Fibroblast of lung (primary cell): ENCODE data around the gene C2orf76. TPM values are rescaled to one million over a fixed set of nuclear protein-coding genes. Genes with fewer than 3 reads are reported as not detected.

Experiments
- DNase-seq, 2 donors: peaks; one replicate each; pipeline versions ENCODE4 v3.0.0 to v3.0.0-alpha.2; 2010; ENCODE audit warnings: low read depth in 2 of 2
- H2AFZ ChIP-seq: 2 replicates; pipeline ENCODE4 v1.5.1; 2012; ENCODE audit warnings: low read length, control low read depth, inconsistent platforms
- H3K27ac ChIP-seq: 2 replicates; pipeline ENCODE4 v1.5.1; 2011; ENCODE audit warnings: low read length, control low read depth; ENCODE audit not compliant: insufficient read depth
- H3K27me3 ChIP-seq: 2 replicates; pipeline ENCODE4 v1.5.1; 2011; ENCODE audit warnings: mild to moderate bottlenecking, low read length; ENCODE audit not compliant: control insufficient read depth, insufficient read depth
- H3K36me3 ChIP-seq: 2 replicates; pipeline ENCODE4 v1.5.1; 2011; ENCODE audit warnings: low read length; ENCODE audit not compliant: control insufficient read depth, insufficient read depth
- H3K4me1 ChIP-seq: 2 replicates; pipeline ENCODE4 v1.5.1; 2011; ENCODE audit warnings: low read length; ENCODE audit not compliant: control insufficient read depth, insufficient read depth; ENCODE audit errors: extremely low read depth
- H3K4me2 ChIP-seq: 2 replicates; pipeline ENCODE4 v1.5.1; 2011; ENCODE audit warnings: low read length, control low read depth; ENCODE audit not compliant: insufficient read depth; ENCODE audit errors: extremely low read depth
- H3K4me3 ChIP-seq, 4 experiments: fragments of 200-600 bp in 1 of 4; sonication (generic) in 1 of 4; replicated peaks in 1 of 4; 2 replicates each; pipeline ENCODE4 v1.5.1; 2011 to 2016; ENCODE audit warnings: low read length in 4 of 4, low read depth in 3 of 4, mild to moderate bottlenecking in 3 of 4, control low read depth in 2 of 4, inconsistent platforms in 1 of 4, mixed read lengths in 1 of 4; ENCODE audit not compliant: insufficient read depth in 1 of 4; ENCODE audit errors: control extremely low read depth in 1 of 4
- H3K79me2 ChIP-seq: 2 replicates; pipeline ENCODE4 v1.5.1; 2012; ENCODE audit warnings: mild to moderate bottlenecking, low read length, inconsistent platforms; ENCODE audit not compliant: control insufficient read depth, insufficient read depth
- H3K9ac ChIP-seq: 2 replicates; pipeline ENCODE4 v1.5.1; 2011; ENCODE audit warnings: mild to moderate bottlenecking, low read length, control low read depth; ENCODE audit not compliant: insufficient read depth
- H3K9me3 ChIP-seq: 2 replicates; pipeline ENCODE4 v1.5.1; 2012; ENCODE audit warnings: low read depth, low read length; ENCODE audit not compliant: control insufficient read depth, insufficient read depth
- H4K20me1 ChIP-seq: 2 replicates; pipeline ENCODE4 v1.5.1; 2011; ENCODE audit warnings: low read length; ENCODE audit not compliant: control insufficient read depth, insufficient read depth; ENCODE audit errors: extremely low read depth
- CTCF ChIP-seq, 2 donors: IDR thresholded peaks in 1 of 2; conservative IDR thresholded peaks in 1 of 2; 1 replicate in 1 of 2; 2 replicates in 1 of 2; pipeline ENCODE4 v1.5.1; 2011 to 2012; ENCODE audit warnings: low read length in 2 of 2, control low read depth in 1 of 2, inconsistent platforms in 1 of 2, low read depth in 1 of 2, mild to moderate bottlenecking in 1 of 2
- EZH2 ChIP-seq: IDR thresholded peaks from 2 replicates; pipeline ENCODE4 v1.5.1; 2012; ENCODE audit warnings: low read length, control low read depth, mild to moderate bottlenecking; ENCODE audit errors: missing control alignments
- polyA plus RNA-seq, 2 donors: library from polyadenylated mRNA; depleted of rRNA in 1 of 2; stranded (reverse) in 1 of 2; unstranded in 1 of 2; fragments of >200 nt; gene quantifications; 2 replicates each; pipeline ENCODE4 v1.2.1, GENCODE V29; 2011 to 2012; ENCODE audit warnings: missing spikeins in 1 of 2
- total RNA-seq: library from RNA; depleted of rRNA; stranded (reverse); fragments of >200 nt; gene quantifications from 2 replicates; pipeline ENCODE4 v1.2.1, GENCODE V29; 2014

Gene C2orf76
- total and polyA plus RNA-seq, 2 donors (not counting 1 experiment from before 2014, with no cell fraction given): 14.6 to 17.8 TPM

GRCh38 chr2:119409506-119409905, 42.9 kb upstream of the C2orf76 start:
- Histone ChIP-seq H3K27ac (no peak overlapping the region), H3K4me1 (no peaks in the 10 kb centered on the region), H3K9me3 (no peaks in the 10 kb centered on the region), H3K4me2 (no peak overlapping the region), H2AFZ (no peak overlapping the region), H3K79me2 (no peaks in the 10 kb centered on the region), H3K36me3 (no peaks in the 10 kb centered on the region), H3K9ac (no peak overlapping the region), H4K20me1 (no peaks in the 10 kb centered on the region), H3K4me3 (no peak overlapping the region), H3K27me3 (no peaks in the 10 kb centered on the region)
- TF ChIP-seq EZH2 (no peak), CTCF (conservative IDR thresholded peaks at IDR 0.05 in 1 of 2, IDR thresholded peaks at IDR 0.05 in 1 of 2; ENCODE audit: low read depth in 1 of 2, low read length in 2 of 2) (no peak)
- no peak for DNase-seq

- TF ChIP-seq EZH2 (no peak), CTCF (conservative IDR thresholded peaks at IDR 0.05 in 1 of 2, IDR thresholded peaks at IDR 0.05 in 1 of 2; ENCODE audit: low read depth in 1 of 2, low read length in 2 of 2) (no peak)
- H3K9ac ChIP-seq: no peak overlapping the region
- no peak overlapping the region for H3K4me3 ChIP-seq
- no peak for DNase-seq
- H3K27ac ChIP-seq: no peak overlapping the region
- no peaks in the 10 kb centered on the region for H4K20me1 ChIP-seq
- H3K36me3 ChIP-seq: no peaks in the 10 kb centered on the region
- no peaks in the 10 kb centered on the region for H3K27me3 ChIP-seq
- H3K4me1 ChIP-seq: no peaks in the 10 kb centered on the region
- H3K4me2 ChIP-seq: no peak overlapping the region
- no peaks in the 10 kb centered on the region for H3K9me3 ChIP-seq
- no peaks in the 10 kb centered on the region for H3K79me2 ChIP-seq
- H2AFZ ChIP-seq: no peak overlapping the region
Observed at GRCh38 chr2:119408221-119408619, 41.6 kb upstream of the C2orf76 start.

- Histone ChIP-seq H3K4me1 (no peaks in the 10 kb centered on the region), H2AFZ (no peak overlapping the region), H3K9ac (no peak overlapping the region), H3K4me2 (no peak overlapping the region), H3K9me3 (no peaks in the 10 kb centered on the region), H4K20me1 (no peaks in the 10 kb centered on the region), H3K79me2 (no peaks in the 10 kb centered on the region), H3K27me3 (no peaks in the 10 kb centered on the region), H3K4me3 (no peak overlapping the region), H3K36me3 (no peaks in the 10 kb centered on the region), H3K27ac (no peak overlapping the region)
- DNase-seq: peak; percentile 42 to 72
- TF ChIP-seq CTCF (conservative IDR thresholded peaks at IDR 0.05 in 1 of 2, IDR thresholded peaks at IDR 0.05 in 1 of 2; ENCODE audit: low read depth in 1 of 2, low read length in 2 of 2): peak; percentile 82 to 84
- TF ChIP-seq EZH2: no peak
Observed at GRCh38 chr2:119407430-119408220, 41.0 kb upstream of the C2orf76 start.
